GM12892 (cell line): ENCODE results near the gene SCUBE1.

Experiments used
- DNase-seq: peaks from one replicate; pipeline ENCODE4 v3.0.0; 2011; ENCODE audit not compliant: insufficient read length
- FAIRE-seq: peaks from 2 replicates; lab custom pipeline; 2011; peaks lifted over from hg19 to GRCh38; lab: Jason Lieb, UNC
- POLR2A ChIP-seq: IDR thresholded peaks from 2 replicates; pipeline ENCODE4 v1.6.1; 2011; ENCODE audit warnings: low read depth, low read length, control low read depth
- POLR2AphosphoS5 ChIP-seq: IDR thresholded peaks from 2 replicates; pipeline ENCODE4 v1.6.1; 2011; ENCODE audit warnings: low read depth, low read length, control low read depth
- TAF1 ChIP-seq: IDR thresholded peaks from 2 replicates; pipeline ENCODE4 v1.6.1; 2011; ENCODE audit warnings: low read depth, mild to moderate bottlenecking, control low read depth, low read length, borderline replicate concordance

Gene SCUBE1

DNA sequence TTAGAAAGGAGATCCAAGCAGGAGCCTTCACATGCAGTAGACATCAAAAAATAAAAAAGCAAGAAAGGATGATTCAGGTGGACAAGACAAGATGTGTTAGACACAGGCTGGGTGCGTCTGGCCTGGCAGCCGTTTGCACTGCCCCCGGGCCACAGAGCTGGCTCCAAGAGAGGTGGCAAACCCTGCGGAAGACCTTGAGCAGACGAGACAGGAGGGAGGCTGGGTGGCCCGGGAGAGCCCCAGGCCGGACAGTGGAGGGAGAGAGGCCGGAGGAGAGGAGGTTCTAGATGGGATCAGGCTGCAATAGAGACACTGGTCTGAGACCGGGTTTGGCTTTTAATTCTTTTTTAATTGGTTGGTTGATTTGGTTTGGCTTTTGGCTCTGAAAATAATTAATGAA, 86.6 kb downstream of the SCUBE1 start:
- no peak for DNase-seq
- FAIRE-seq: no peak
- no peak for TF ChIP-seq POLR2A
- no peak for TF ChIP-seq TAF1
- no peak for TF ChIP-seq POLR2AphosphoS5

DNA sequence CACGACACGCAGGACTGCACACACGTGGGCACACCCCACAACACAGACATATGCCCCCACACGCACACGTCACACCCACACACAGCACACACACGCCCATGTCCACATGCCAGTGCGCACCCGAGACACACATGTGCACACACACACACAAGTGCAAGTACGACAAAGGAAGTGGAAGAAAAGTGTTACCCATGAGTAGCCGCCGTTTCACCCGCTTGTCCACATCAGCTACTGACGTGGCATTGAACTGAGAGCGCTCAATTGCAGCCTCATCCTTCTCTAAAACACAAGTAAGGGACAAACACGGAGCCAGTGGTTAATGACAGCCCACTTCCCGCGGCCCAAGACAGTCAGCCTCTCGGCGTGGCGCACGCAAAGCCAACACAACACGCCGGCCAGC, 87.9 kb downstream of the SCUBE1 start:
- DNase-seq (no peak), FAIRE-seq (no peak)
- TF ChIP-seq POLR2AphosphoS5: no peak
- no peak for TF ChIP-seq TAF1
- TF ChIP-seq POLR2A: no peak

DNA sequence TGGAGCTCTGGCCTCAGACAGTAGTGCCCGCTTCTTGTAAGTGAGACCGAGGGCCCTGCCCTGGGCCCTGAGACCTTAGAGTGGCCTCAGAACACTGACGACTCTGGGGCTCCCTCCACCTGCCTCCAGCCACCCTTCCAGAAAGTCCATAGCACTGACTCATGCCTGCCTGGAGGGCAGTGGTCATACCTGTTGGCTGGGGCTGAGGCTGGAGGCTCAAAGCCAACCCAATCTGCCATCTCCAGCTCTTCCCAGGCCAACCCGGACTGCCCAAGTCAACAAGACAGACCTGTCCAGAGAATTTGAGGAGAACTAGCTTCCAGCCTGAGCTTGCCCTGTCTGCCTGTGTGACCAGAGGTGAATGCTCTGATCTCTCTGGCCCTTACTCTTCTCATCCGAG, 89.3 kb downstream of the SCUBE1 start:
- no peak for TF ChIP-seq TAF1
- TF ChIP-seq POLR2AphosphoS5: no peak
- FAIRE-seq (no peak), DNase-seq (no peak)

DNA sequence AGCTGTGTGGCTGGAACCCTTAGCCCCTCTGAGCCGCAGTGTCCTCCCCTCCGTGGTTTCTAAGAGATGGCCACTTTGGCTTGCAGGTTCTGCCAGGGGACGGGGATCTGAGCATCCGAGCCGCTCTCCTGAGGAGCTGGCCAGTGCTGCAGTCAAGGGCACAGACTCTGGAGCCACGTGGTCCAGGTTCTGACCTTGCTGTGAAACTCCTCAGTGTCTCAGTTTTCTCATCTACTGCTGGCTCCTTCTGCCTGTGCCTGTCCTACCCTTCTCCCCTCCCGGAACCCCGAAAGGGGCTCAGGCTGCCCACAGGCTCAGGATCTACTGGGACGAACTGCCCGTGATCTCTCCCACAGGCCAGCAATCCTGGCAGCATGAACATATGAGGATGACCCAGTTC, 90.9 kb downstream of the SCUBE1 start:
- no peak for FAIRE-seq
- DNase-seq: no peak
- TF ChIP-seq POLR2A (no peak), TAF1 (no peak), POLR2AphosphoS5 (no peak)

DNA sequence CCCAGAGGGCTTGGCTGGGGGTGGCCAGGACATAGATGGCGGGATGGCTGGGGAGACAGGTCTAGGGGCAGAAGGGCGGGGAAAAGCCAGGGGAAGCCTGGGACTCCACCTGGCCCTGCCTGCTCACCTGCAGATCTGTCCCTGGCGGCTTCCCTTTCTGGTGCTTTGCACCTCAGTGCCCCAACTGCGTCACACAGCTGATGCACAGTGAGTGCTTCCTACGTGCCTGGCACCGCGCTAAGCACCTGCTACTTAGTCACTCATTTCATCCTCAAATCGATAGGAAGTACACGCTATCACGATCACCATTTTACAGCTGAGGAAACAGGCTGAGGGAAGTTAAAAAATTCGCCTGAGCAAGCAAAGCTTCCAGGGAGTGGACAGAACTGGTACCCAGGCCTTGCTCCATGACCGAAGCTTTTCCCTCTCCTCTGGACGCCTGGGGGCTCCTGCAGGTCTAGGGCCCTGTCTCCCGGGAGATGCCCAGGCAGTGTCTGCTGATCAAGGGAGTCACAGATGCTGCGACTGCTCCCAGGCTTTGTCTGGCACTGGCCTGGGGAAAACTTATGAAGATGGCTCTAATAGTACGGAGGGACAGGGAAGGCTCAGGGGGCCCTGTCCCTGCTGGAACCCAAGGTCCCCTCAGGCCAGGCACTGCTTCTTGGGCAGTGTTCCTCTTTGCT, 93.2 kb downstream of the SCUBE1 start:
- TF ChIP-seq POLR2A (no peak), TAF1 (no peak), POLR2AphosphoS5 (no peak)
- FAIRE-seq (no peak), DNase-seq (no peak)

DNA sequence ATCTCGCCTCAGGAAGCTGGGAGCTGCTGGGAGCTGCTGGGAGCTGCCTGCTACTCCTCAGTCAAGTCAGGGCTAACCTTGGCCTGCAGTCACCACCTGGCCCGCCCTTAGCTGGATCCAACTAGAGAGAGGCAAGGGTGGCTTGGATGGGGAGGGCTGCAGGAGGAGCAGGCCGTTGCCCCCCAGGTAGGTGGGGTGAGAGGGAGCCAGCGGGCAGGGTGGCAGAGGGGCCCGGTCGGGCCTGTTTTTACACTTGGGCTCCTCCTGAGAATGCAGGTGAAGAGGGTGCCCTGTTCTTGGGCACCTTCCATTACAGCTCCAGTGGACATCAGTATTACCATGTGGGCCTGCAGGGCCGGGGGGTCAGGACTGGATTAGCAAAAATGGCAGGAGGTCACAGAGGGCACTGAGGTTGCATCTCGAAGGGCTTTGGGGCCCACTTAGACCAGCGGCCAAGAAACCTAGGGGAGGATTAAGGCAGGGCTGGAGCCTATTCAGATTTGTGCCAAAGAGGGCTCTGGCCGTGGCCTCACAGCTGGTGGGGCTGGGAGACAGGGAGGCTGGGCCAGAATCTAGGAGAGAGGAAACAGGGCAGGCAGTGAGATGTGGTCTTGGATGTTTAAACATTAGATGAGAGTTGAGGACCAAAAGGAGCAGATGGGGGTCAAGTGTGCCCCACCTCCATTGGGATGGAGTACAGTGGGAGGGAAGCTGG, 95.5 kb downstream of the SCUBE1 start:
- no peak for DNase-seq
- FAIRE-seq: no peak
- TF ChIP-seq TAF1 (no peak), POLR2A (no peak), POLR2AphosphoS5 (no peak)

DNA sequence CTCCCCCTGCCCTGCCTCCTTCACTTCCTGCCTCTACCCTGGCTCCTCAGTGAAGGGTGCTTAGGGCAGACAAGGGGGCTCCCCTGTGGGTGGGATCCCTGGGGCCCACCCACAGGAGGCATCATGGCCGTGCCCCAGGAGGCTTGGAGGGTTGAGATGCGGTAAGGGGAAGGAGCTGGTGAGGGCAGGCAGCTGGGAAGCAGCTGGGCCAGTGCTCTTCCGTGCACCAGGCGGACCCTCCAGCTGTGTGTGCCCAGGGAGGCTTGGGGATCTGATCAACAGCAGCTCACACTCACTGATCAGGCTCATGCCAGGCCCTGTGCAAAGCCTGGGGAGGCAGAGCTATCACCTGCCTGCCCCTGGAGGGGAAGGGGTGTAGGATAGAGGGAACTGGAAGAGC, 97.0 kb downstream of the SCUBE1 start:
- TF ChIP-seq POLR2A: no peak
- TF ChIP-seq TAF1: no peak
- no peak for TF ChIP-seq POLR2AphosphoS5
- DNase-seq: no peak
- FAIRE-seq: no peak

DNA sequence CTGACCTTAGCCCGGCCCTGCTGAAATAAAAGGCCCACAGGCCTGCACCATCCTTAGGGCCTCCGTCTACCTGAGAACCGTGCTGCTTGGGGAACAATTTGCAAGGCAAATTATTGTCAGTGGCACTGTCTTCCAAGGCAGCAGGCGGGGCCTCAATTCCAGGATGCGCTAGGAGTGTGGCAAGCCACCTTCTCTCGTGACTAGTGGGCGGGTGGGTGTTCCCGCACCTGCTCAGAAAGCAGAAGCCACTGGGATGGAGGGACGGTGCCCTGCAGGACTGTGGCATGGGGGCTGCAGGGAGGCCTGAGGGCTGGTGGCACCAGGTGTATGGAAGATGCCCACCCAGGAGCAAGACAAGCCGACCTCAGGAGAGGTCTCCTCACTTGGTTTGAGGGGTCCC, 97.5 kb downstream of the SCUBE1 start:
- no peak for FAIRE-seq
- no peak for DNase-seq
- no peak for TF ChIP-seq POLR2A
- TF ChIP-seq POLR2AphosphoS5: no peak
- no peak for TF ChIP-seq TAF1

DNA sequence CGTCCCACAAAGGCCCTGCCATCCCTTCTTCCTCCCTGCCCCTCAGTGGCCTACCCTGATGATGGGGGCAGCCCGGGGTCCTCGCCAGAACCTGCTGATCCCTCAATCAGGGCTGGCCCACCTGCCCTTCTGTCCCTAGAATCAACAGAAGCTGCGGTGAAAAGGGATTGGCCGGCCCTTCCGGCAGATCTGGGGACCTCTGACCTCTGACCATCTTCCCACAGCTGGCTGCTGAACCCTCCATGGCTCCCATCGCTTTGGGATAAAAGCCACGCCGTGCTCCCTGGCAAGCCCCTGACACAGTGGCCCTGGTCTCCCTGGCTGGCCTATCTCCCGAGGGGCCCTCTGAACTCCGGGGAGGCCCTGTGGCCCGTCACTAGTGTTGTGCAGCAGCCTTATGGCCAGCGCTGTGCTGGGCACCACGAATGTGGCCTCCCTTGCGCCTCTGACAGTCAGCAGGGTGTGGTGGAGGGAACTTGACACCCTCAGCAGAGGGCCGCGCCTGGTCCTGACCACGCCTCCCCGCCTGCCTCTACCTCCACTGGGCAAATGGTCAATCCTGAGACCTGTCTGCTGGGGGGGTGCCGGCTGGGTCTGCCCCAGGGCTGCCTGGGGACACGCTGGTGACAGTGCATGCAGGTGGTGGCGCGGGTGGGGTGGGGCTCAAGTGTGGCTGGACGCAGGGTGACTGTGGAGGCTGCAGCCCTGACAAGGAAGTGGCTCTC, 98.2 kb downstream of the SCUBE1 start:
- FAIRE-seq (no peak), DNase-seq (no peak)
- TF ChIP-seq TAF1: no peak
- no peak for TF ChIP-seq POLR2AphosphoS5
- TF ChIP-seq POLR2A: no peak

DNA sequence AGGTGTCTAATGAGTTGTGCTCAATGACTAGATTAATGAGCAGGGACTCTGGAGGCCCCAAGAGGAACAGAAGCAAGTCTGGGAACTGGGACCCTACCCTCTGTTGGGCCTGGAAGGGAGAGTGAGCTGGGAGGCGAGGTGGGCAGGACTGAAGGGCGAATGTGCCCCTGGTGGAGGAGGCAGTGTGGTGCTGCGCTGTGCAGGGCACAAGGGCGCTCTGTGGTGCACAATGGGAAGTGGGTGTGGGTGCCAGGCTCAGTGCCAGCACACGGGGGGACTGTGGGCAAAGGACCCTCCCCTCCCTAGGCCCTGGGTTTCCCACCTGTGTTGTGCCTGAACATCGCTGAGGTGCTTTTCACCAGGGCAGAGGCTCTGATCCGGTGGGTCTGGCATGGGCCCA, 98.8 kb downstream of the SCUBE1 start:
- DNase-seq (no peak), FAIRE-seq (no peak)
- TF ChIP-seq TAF1: no peak
- no peak for TF ChIP-seq POLR2AphosphoS5
- no peak for TF ChIP-seq POLR2A

DNA sequence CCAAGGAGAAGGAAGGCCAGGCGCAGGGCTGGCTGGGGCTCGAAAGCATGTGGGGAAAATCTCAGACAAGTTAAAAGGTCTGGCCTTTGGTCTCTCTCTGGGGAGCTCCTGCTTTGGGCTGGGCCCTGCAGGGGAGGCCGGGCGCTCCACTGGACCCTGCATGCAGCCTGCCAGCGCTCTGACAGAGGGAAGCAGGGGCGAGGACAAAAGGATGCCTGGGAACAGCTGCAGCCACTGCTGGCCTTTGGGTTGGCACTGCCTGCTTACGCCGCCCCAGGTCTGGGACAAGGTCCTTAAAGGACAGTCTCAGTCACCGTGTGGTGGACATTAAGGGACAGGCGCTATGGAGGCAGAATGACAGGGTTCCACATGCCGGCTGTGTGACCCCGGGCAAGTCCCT, 99.8 kb downstream of the SCUBE1 start:
- TF ChIP-seq POLR2A (no peak), TAF1 (no peak), POLR2AphosphoS5 (no peak)
- DNase-seq: no peak
- no peak for FAIRE-seq

DNA sequence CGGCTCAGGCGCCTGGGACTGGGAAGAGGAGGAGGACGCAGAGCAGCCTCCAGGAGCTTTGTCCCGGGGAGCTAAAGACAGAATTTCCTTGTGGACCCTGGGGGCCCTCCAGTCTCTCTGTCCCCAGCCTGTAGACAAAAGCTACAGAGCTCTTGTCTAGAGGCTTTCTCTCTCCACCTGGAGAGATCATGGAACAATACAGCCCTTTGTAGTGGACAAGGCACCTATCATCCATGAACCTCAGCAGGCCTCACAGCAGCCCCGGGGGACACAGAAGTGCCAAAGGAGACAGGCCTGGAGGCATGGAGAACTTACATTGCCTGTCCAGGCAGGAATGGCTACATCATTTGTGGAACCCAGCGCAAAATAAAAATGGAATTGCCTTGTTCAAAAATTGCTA, 100.5 kb downstream of the SCUBE1 start:
- TF ChIP-seq POLR2A: no peak
- no peak for TF ChIP-seq TAF1
- no peak for TF ChIP-seq POLR2AphosphoS5
- DNase-seq (no peak), FAIRE-seq (no peak)
